Dermis microvascular lymphatic vessel endothelial cell (primary cell): ENCODE data around the gene DNAAF8. TPM values are rescaled to one million over a fixed set of nuclear protein-coding genes. Genes with fewer than 3 reads are reported as not detected.
"Not testable (repeated sequence)": the region's sequence is repeated elsewhere in the genome, so short reads cannot be mapped to it uniquely, and the experiment has no call there.

Source experiments
- DNase-seq, 2 donors: peaks; one replicate each; pipeline versions ENCODE4 v3.0.0 to v3.0.0-alpha.2; 2010; ENCODE audit warnings: low read depth in 2 of 2
- total RNA-seq: library from RNA; depleted of rRNA; stranded (reverse); fragments of >200 nt; gene quantifications from 2 replicates; pipeline ENCODE4 v1.2.1, GENCODE V29; 2014

DNAAF8 gene
- total RNA-seq, 1 donor from 2014 or later, result 0.13 TPM

- no peak for DNase-seq
Measured at GRCh38 chr16:4780235-4780634, 45.9 kb downstream of the DNAAF8 start.

GRCh38 chr16:4783251-4783950 lies 49.1 kb downstream of the DNAAF8 start:
- no peak for DNase-seq

- DNase-seq, result no peak
Measured at GRCh38 chr16:4783951-4784336, 49.6 kb downstream of the DNAAF8 start.

- DNase-seq, result not testable (repeated sequence)
Measured at GRCh38 chr16:4784444-4784987, 50.2 kb downstream of the DNAAF8 start.

- no peak for DNase-seq
Measured at GRCh38 chr16:4785758-4786433, 51.6 kb downstream of the DNAAF8 start.

GRCh38 chr16:4787068-4787467 lies 52.7 kb downstream of the DNAAF8 start:
- no peak for DNase-seq

- no peak for DNase-seq
Measured at GRCh38 chr16:4787627-4788482, 53.5 kb downstream of the DNAAF8 start, which contains the start of gene SEPTIN12. Gene SEPTIN12, minus strand, starts transcription at chr16:4788345. Its CDS starts 700 bp downstream, at chr16:4787645.

- no peak for DNase-seq
Measured at GRCh38 chr16:4788489-4788889, 54.2 kb downstream of the DNAAF8 start.

- DNase-seq, result no peak
Measured at GRCh38 chr16:4788910-4789309, 54.6 kb downstream of the DNAAF8 start.

- DNase-seq, result no peak
Measured at GRCh38 chr16:4790261-4790660, 55.9 kb downstream of the DNAAF8 start.

GRCh38 chr16:4790871-4791270 lies 56.5 kb downstream of the DNAAF8 start:
- no peak for DNase-seq

GRCh38 chr16:4792951-4793513 lies 58.7 kb downstream of the DNAAF8 start:
- no peak for DNase-seq

GRCh38 chr16:4795181-4795827 lies 61.0 kb downstream of the DNAAF8 start, which contains the start of gene SMIM22:
Gene SMIM22, plus strand, starts transcription at chr16:4795369. Its CDS starts 366 bp downstream, at chr16:4795735.
- DNase-seq, result no peak

- DNase-seq, result no peak
Measured at GRCh38 chr16:4795828-4796572, 61.7 kb downstream of the DNAAF8 start.

- no peak for DNase-seq
Measured at GRCh38 chr16:4796982-4797804, 62.9 kb downstream of the DNAAF8 start.

GRCh38 chr16:4797805-4798252 lies 63.5 kb downstream of the DNAAF8 start:
- DNase-seq, result no peak

GRCh38 chr16:4798456-4798855 lies 64.1 kb downstream of the DNAAF8 start:
- no peak for DNase-seq
